GM13977 (cell line): ENCODE data around the gene CRB2.

Experiments
- DNase-seq: peaks from one replicate; pipeline ENCODE4 v3.0.0; 2012; ENCODE audit warnings: low spot score
- CTCF ChIP-seq: IDR thresholded peaks from 2 replicates; pipeline ENCODE4 v1.5.1; 2012; ENCODE audit warnings: mild to moderate bottlenecking, control low read depth; ENCODE audit not compliant: insufficient read depth; ENCODE audit errors: extremely low read depth, missing control alignments
- in situ Hi-C: fragments of 300-500 bp; cut with MboI; formaldehyde crosslinking; loops from one replicate; pipeline ENCODE4 v1.12.0; 2022; ENCODE audit warnings: low sequenced_read_pairs, low pct_unique_long_range_greater_than_20kb, mixed read lengths, inconsistent platforms; ENCODE audit not compliant: unreplicated experiment

CRB2 gene

GRCh38 chr9:123341816-123342215, 14.2 kb upstream of the CRB2 start:
- in situ Hi-C loops, result loop anchor here (10.0 kb wide), 1 partner anchor 107 kb away; no protein-coding TSS in a partner anchor

GRCh38 chr9:123342247-123342646, 13.8 kb upstream of the CRB2 start:
- in situ Hi-C loops, result loop anchor here (10.0 kb wide), 1 partner anchor 107 kb away; no protein-coding TSS in a partner anchor
- no peak for DNase-seq
- no peak for TF ChIP-seq CTCF

More at GRCh38 chr9:123341816-123342215, 14.2 kb upstream of the CRB2 start:
- TF ChIP-seq CTCF, result no peak
- no peak for DNase-seq

- DNase-seq, result peak; percentile 83
- in situ Hi-C loops, result loop anchor here (10.0 kb wide), 1 partner anchor 109 kb away; no protein-coding TSS in a partner anchor
- TF ChIP-seq CTCF, result no peak
Observed at GRCh38 chr9:123343443-123344191, 12.4 kb upstream of the CRB2 start.

GRCh38 chr9:123344192-123344949, 11.6 kb upstream of the CRB2 start:
- TF ChIP-seq CTCF, result no peak
- peak; percentile 45 for DNase-seq
- in situ Hi-C loops, result loop anchor here (10.0 kb wide), 1 partner anchor 110 kb away; no protein-coding TSS in a partner anchor

GRCh38 chr9:123345567-123345955, 10.4 kb upstream of the CRB2 start:
- in situ Hi-C loops, result loop anchor here (10.0 kb wide), 1 partner anchor 111 kb away; no protein-coding TSS in a partner anchor
- TF ChIP-seq CTCF, result no peak
- DNase-seq, result peak; percentile 33

GRCh38 chr9:123346026-123346425, 10.0 kb upstream of the CRB2 start:
- TF ChIP-seq CTCF, result no peak
- in situ Hi-C loops, result loop anchor here (10.0 kb wide), 1 partner anchor 111 kb away; no protein-coding TSS in a partner anchor
- DNase-seq, result peak; percentile 25
